Measurements from ENCODE around the gene C19orf85.

The C19orf85 gene

GRCh38 chr19:55481794-55482155 is 17.2 kb upstream of the C19orf85 start:
- Histone ChIP-seq H4K20me1 (ENCODE audit: insufficient read depth, low read length) (no peaks in the 10 kb centered on the region), H3K36me3 (replicated peaks; ENCODE audit: low read depth, low read length) (peaks cover 5% of the 10 kb centered on the region), H3K27me3 (ENCODE audit: low read depth, low read length) (no peaks in the 10 kb centered on the region), H3K9me3 (ENCODE audit: insufficient read depth, low read length) (no peaks in the 10 kb centered on the region), H3K4me3 (ENCODE audit: low read length) (no peak overlapping the region), H3K79me2 (ENCODE audit: low read length) (peaks cover 19% of the 10 kb centered on the region), H3K9ac (ENCODE audit: low read length) (no peak overlapping the region), H3K4me2 (ENCODE audit: low read length) (no peak overlapping the region), H3K27ac (ENCODE audit: low read length) (no peak overlapping the region), H2AFZ (ENCODE audit: low read depth, low read length) (no peak overlapping the region), H3K4me1 (ENCODE audit: low read length) (peaks cover 17% of the 10 kb centered on the region)
- TF ChIP-seq CTCF (IDR thresholded peaks at IDR 0.05; ENCODE audit: low read depth, low read length) (no peak), EZH2phosphoT487 (IDR thresholded peaks at IDR 0.05; ENCODE audit: low read depth) (no peak)

DNA sequence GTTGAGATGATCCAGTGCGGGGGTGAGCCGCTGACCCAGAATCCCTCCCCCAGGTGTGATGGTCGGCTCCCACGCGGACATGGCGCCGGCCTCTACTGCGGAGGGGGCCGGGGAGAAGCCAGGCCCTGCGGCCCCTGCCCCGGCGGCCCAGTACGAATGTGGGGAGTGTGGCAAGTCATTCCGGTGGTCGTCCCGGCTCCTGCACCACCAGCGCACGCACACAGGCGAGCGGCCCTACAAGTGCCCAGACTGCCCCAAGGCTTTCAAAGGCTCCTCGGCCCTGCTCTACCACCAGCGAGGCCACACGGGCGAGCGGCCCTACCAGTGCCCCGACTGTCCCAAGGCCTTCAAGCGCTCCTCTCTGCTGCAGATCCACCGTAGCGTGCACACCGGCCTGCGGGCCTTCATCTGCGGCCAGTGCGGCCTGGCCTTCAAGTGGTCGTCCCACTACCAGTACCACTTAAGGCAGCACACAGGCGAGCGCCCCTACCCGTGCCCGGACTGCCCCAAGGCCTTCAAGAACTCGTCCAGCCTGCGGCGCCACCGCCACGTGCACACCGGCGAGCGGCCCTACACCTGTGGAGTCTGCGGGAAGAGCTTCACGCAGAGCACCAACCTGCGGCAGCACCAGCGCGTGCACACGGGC is 16.7 kb upstream of the C19orf85 start:
- H3K27me3 ChIP-seq (ENCODE audit: low read depth, low read length), result no peaks in the 10 kb centered on the region
- H3K4me3 ChIP-seq (ENCODE audit: low read length), result no peak overlapping the region
- TF ChIP-seq CTCF (IDR thresholded peaks at IDR 0.05; ENCODE audit: low read depth, low read length) (no peak), EZH2phosphoT487 (IDR thresholded peaks at IDR 0.05; ENCODE audit: low read depth) (no peak)
- no peak overlapping the region for H2AFZ ChIP-seq (ENCODE audit: low read depth, low read length)
- peaks cover 19% of the 10 kb centered on the region for H3K79me2 ChIP-seq (ENCODE audit: low read length)
- no peaks in the 10 kb centered on the region for H4K20me1 ChIP-seq (ENCODE audit: insufficient read depth, low read length)
- no peak overlapping the region for H3K4me2 ChIP-seq (ENCODE audit: low read length)
- H3K27ac ChIP-seq (ENCODE audit: low read length), result no peak overlapping the region
- H3K9ac ChIP-seq (ENCODE audit: low read length), result no peak overlapping the region
- no peaks in the 10 kb centered on the region for H3K9me3 ChIP-seq (ENCODE audit: insufficient read depth, low read length)
- H3K4me1 ChIP-seq (ENCODE audit: low read length), result peaks cover 17% of the 10 kb centered on the region
- peaks cover 5% of the 10 kb centered on the region for H3K36me3 ChIP-seq (replicated peaks; ENCODE audit: low read depth, low read length)

GRCh38 chr19:55479451-55480230 is 15.1 kb upstream of the C19orf85 start:
- Histone ChIP-seq H3K4me2 (ENCODE audit: low read length) (no peak overlapping the region), H3K27ac (ENCODE audit: low read length) (no peak overlapping the region), H3K9me3 (ENCODE audit: insufficient read depth, low read length) (no peaks in the 10 kb centered on the region), H3K79me2 (ENCODE audit: low read length) (peaks cover 9% of the 10 kb centered on the region), H2AFZ (ENCODE audit: low read depth, low read length) (no peak overlapping the region), H3K4me3 (ENCODE audit: low read length) (no peak overlapping the region), H3K27me3 (ENCODE audit: low read depth, low read length) (no peaks in the 10 kb centered on the region), H3K4me1 (ENCODE audit: low read length) (peaks cover 15% of the 10 kb centered on the region), H3K36me3 (replicated peaks; ENCODE audit: low read depth, low read length) (peaks cover 5% of the 10 kb centered on the region), H3K9ac (ENCODE audit: low read length) (no peak overlapping the region), H4K20me1 (ENCODE audit: insufficient read depth, low read length) (no peaks in the 10 kb centered on the region)
- TF ChIP-seq EZH2phosphoT487 (IDR thresholded peaks at IDR 0.05; ENCODE audit: low read depth), result no peak
- TF ChIP-seq CTCF (IDR thresholded peaks at IDR 0.05; ENCODE audit: low read depth, low read length), result no peak

DNA sequence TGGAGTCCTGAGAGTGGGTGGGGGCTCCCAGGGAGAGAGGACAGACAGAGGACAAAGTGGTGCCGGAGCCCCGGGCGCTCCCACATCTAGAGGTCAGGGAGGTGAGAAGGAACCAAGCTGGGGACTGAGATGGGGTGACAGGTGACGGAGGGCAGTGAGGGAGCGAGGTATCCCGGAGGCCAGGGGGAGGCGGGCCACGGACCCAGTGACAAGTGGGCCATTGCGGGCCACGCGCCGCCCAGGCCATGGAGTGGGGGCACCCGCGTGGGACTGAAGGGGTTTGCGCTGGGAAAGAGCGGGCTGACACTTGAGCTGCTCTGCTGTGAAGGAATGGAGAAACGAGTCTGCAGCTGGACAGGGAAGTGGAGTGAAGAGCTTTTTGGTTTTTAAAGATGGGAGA is 14.5 kb upstream of the C19orf85 start:
- H2AFZ ChIP-seq (ENCODE audit: low read depth, low read length), result no peak overlapping the region
- no peaks in the 10 kb centered on the region for H4K20me1 ChIP-seq (ENCODE audit: insufficient read depth, low read length)
- no peaks in the 10 kb centered on the region for H3K9me3 ChIP-seq (ENCODE audit: insufficient read depth, low read length)
- TF ChIP-seq CTCF (IDR thresholded peaks at IDR 0.05; ENCODE audit: low read depth, low read length), result no peak
- TF ChIP-seq EZH2phosphoT487 (IDR thresholded peaks at IDR 0.05; ENCODE audit: low read depth), result no peak
- no peak overlapping the region for H3K9ac ChIP-seq (ENCODE audit: low read length)
- no peak overlapping the region for H3K27ac ChIP-seq (ENCODE audit: low read length)
- H3K4me2 ChIP-seq (ENCODE audit: low read length), result no peak overlapping the region
- H3K4me1 ChIP-seq (ENCODE audit: low read length), result peaks cover 10% of the 10 kb centered on the region
- no peaks in the 10 kb centered on the region for H3K27me3 ChIP-seq (ENCODE audit: low read depth, low read length)
- H3K4me3 ChIP-seq (ENCODE audit: low read length), result no peak overlapping the region
- peaks cover 9% of the 10 kb centered on the region for H3K79me2 ChIP-seq (ENCODE audit: low read length)
- H3K36me3 ChIP-seq (replicated peaks; ENCODE audit: low read depth, low read length), result peaks cover 5% of the 10 kb centered on the region
